HG02623 (cell line): ENCODE results near the gene SLCO4A1.

Experiments
- ATAC-seq: cut with Tn5 transposase; IDR thresholded peaks from one replicate; pipeline ENCODE4 v1.9.1; 2021; ENCODE audit warnings: moderate library complexity; ENCODE audit not compliant: unreplicated experiment

Gene SLCO4A1

DNA sequence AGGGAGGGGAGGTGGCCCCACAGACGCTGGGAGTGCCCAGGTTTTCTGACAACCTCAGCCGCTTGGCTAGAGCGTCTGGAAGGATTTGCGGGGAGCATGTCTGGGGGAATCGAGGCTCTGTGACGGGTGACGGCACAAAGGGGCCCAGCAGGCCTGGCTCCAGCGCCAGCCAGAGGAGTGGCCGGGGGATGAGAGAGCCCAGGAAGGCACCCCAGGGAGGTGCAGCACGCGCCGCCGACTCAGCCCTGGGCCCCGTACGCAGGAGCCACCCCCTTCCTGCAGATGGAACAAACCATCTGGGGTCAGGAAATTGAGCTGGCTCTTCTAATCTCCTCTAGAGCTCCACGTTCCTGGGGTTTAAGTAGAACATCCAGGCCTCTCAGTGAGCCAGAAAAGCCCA, 5.9 kb upstream of the SLCO4A1 start:
- ATAC-seq = no peak

- ATAC-seq = no peak
Observed at GRCh38 chr20:62637110-62637509, 5.2 kb upstream of the SLCO4A1 start.

DNA sequence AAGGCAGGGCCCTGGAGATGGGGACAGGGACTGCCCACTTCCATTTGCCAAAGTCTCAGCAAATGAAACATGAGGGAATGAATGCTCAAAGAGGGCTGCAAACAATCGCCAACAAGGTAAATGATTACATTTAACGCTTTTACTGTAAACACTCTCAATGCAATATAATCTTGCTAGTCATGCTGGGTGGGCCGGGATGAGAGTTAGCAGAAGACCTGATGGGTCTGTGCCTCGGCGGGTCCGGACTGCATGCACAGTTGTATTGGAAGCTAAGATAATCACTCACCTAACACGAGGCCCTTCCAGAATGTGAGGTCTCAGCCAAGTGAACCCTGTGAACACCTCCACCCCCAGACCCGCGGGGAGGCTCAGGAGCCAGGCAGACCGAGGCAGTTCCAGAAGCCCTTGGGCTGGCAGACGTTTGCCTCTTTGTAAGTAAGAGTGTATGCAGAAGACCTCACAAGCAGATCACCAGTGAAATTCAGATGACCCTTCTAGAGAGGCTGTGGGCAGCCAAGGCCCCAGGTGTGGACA, 4.7 kb upstream of the SLCO4A1 start:
- no peak for ATAC-seq

DNA sequence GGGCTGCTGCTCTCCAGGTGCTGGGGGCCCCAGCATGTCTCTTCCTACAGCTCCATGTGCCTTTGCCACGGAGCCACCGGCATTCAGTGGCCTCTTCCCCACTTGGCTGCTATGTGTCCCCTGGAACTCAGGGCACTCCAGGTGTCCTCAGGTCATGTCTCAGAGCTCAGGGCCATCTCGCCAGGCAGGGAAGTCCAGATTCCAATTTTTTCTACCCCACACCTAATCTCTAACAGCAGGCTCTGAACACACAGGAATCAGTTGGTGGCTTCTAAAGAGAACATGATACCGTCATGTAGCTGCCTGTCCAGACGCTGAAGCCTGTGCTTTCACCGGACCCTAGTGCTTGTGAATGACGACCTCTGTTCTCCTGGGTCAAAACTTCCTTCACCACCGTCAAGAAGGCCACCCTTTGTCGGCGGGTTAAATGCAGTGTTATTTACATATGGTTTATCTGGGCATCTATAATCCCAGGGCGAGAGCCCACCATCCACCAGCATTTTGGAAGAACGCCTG, 4.2 kb upstream of the SLCO4A1 start:
- no peak for ATAC-seq

DNA sequence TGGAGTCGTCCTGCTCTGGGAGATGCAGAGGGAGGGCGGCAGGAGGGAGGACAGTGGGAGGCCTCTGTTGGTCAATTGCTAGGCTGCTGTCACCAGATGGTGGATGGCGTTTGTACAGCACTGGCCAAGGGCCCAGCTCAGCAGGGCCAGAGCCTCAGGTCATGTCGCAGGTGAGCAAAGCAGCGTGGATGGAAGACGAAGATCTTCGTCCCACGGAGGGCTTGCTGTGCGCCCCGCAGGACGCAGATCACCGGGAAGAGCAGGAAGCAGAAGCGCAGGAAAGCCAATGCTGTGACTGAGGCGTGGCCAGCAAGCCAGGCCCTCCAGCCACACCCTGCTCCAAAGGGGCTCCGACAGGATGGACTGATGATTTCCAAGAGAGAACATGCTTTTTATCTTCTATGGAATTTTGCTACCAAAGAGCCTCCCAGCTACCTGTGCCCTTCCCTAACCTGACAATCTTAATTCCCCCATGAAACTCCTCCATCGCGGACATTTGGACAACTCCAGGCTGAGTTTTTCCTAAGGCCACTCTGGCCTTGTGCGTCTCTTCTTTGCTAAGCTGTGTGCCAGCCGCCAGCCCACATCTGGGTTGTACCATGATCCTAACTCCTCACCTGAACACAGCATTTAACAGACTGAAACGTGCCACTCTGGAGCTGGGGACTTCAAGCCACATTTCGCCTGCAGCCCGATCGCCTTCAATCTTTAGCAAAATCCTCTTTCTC, 3.5 kb upstream of the SLCO4A1 start:
- ATAC-seq = no peak

GRCh38 chr20:62639765-62640164, 2.5 kb upstream of the SLCO4A1 start:
- ATAC-seq = no peak

DNA sequence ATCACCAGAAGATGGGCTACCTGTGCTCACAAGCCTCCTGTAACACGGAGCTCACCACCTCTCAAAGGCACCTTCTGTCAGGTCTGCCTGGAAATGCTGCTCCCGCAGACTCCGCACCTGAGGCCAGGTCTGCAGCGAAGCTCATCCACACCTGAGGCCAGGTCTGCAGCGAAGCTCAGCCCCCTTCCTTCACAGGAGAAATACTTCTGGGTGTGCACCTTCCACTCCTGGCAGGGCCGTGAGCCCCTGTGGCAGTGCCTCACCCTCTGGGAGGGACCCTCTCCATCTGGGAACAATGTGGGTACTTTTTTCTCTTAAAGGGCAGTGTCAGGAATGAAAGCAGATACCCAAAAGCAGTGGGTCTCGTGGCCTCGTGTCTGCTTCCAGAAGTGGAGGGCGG, 1.4 kb upstream of the SLCO4A1 start:
- ATAC-seq = no peak

- ATAC-seq = no peak
Observed at GRCh38 chr20:62641321-62642050, 817 bp upstream of the SLCO4A1 start.

GRCh38 chr20:62642666-62643520, 590 bp downstream of the SLCO4A1 start:
- peak; percentile 14 for ATAC-seq

DNA sequence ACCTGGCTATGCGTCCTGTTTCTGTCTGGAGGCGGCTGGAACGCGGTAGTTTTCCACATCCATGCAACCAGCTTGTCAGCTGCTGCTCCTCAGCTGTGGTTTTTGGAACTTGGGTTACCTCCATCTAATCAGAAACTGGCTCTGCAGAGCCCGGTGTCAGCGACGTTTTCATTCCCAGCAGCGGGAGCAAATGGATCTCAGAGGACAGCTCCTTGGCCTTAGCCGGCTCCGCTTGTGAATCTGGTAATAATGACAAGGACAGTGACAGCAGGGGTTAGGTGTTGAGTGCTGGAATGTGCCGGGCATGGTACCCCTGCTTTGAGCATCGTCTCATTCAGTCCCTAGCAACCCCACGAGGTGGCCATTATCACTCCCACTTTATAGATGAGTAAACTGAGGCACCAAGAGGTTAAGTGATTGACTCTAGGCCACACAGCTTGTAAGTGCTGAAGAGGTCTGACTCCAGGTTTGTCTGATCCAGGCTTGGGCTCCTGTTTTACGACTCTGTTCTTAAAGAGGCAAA, 1.3 kb downstream of the SLCO4A1 start:
- no peak for ATAC-seq

DNA sequence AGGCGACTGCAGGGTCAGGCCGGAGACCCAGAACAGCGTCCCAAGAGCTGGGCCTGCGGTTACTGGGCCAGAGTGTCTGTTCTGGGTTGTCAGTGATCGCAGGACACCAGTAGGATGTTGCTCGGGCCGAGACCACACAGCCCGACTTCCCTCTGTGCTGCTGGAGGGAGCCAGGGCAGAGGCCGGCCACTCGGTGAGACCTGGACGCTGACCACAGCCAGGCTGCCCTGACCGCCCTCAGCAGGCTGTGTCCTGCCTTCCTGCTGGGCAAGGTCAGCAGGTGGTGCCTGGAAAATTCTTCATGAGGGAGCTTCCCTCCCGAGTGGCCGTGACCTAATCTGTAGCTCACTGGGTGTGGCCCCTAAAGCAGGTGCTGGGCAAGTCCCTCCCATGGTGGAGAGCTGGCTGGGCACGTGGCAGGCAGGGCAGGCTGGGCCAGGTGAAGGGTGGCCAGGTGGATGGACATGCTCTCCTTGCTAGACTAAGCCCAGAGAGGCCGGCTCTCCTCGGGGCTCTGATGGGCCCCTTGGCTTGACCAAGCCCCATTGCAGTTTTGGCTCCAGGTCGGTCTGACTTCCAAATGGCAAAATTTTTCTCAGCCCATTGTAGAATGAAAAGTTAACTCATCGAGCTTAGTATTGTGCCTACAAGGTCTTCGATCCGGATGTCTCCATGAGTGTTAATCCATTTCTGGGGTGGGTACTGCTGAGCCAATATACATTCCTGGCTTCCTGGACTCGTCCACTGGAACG, 1.9 kb downstream of the SLCO4A1 start:
- ATAC-seq = no peak

DNA sequence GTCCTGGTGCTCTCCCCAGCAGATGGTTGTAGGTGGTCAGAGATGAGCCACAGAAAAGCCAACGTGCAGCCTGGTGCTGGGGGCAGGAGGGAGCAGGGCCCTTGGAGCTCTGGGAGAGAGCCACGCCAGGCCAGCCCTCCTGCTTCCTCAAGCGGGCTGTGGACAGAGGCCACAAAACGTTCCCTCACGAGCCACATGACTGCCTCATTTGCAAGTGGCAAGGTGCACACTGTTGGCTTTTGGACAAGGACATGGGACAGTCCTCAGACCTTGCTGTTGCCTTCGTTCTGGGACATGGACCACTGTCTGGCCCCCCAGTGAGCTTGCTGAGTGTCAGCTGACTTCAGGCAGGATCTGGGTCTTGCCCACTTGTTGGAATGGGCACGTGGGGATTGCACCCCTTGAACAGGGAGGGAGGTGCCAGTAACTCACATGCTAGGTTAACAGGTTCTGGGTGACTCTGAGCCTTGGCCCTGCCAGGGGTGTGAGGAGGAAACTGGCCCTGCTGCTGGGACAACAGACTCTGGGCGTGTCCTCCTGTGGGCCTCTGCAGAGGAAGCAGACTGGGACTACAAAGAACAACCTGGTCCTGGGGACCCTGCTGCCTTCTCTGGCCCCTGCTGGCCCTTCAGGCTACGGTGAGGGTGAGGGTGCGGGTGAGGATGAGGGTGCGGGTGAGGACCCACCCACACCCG, 2.6 kb downstream of the SLCO4A1 start:
- ATAC-seq = no peak

- ATAC-seq = no peak
Observed at GRCh38 chr20:62645613-62646012, 3.3 kb downstream of the SLCO4A1 start.

DNA sequence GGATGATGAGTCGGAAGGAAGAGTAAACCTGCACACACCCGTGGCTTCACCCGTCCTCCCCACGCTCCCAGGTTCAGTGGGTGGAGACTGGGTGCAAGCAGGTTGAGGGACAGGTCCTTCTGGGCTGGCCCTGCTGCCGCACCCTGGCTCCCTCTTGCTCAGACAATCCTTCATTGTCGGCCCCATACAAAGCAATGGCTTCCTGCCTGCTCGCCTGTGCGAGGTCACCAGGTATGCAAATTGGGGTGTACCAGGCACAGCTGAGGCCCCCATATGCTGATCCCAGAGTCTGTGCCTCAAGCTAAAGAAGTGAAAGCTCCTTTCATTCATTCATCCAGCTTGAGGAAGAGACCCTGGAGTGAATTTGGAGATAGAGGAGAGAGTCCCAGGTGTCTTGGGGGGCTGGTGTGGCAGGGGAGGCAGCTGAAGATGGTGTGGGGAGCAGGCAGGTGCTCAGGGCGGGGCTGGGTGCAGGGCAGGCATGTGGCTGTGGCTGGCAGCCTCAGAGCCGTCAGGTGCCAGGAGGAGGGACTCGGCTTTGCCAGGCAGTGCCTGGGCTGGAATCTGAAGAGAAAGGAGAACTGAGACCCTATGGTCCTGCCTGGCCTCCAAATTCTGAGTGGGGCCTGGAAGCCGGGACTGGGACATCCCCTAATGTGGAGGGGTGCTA, 4.7 kb downstream of the SLCO4A1 start:
- no peak for ATAC-seq

- no peak for ATAC-seq
Observed at GRCh38 chr20:62647521-62648317, 5.4 kb downstream of the SLCO4A1 start.

DNA sequence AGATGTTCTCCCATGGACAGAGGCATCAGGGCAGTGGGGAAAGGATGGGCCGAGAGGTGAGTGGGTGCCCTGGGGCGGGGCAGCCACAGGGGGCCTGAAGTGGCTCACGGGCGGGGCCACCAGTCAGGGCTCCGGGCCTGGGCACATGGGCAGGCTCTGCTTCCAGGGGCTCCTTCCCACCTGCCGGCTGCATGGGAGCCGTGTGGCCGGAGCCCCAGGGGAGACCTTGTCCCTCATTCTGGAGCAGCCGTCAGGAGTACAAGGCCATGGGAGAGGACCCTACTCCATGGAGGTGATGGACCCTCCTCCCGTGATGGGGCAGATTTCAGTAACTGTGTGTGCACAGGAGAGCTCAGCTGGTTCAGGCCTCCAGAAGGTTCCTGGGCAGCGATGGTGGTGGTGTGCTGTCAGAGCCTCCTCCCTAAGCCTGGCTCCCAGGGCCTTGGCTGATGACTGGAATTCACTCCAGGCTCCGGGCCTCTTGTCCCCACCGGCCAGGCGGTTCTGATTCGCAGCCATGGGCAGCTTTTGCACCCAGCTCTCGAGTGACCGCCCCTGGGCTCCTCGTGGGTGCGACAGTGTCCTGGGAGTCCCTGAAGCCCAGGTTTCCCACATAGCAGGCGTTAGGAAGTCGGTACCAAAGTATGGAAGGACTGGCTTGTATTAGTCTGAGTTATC, 6.2 kb downstream of the SLCO4A1 start:
- ATAC-seq = no peak

DNA sequence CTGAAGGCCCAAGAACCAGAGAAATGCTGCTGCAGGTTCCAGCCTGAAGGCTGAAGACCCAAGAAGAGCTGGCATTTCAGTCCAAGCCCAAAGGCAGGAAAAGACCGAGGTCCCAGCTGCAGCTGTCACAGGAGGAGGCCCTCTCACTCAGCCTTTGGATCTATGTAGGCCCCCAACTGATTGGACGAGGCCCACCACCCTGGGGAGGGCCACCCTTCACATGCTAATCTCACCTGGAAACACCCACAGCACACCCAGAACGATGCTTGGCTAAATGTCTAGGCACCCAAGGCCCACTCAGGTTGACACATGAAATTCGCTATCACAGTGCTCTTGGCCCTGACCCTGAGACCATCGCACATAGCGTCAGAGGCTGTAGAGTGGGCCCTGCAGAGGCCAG, 6.8 kb downstream of the SLCO4A1 start:
- no peak for ATAC-seq
